Testis (tissue), 2 donors: ENCODE data around the gene SH3BP2.

Source experiments
- CTCF ChIP-seq, 3 experiments: fragments of 450-650 bp in 2 of 3; fragments of 200-600 bp in 1 of 3; sonication (generic) in 1 of 3; IDR thresholded peaks; one replicate each; pipeline ENCODE4 v1.5.1; 2016 to 2019; ENCODE audit warnings: antibody characterized with exemption in 3 of 3, mild to moderate bottlenecking in 2 of 3, moderate library complexity in 1 of 3
- POLR2A ChIP-seq: fragments of 450-650 bp; IDR thresholded peaks from one replicate; pipeline ENCODE4 v1.6.1; 2017; ENCODE audit warnings: antibody characterized with exemption, mild to moderate bottlenecking, moderate library complexity

- TF ChIP-seq POLR2A (no peak), CTCF (IDR thresholded peaks at IDR 0.05) (no peak)
Observed at GRCh38 chr4:2859514-2859913, 66.6 kb downstream of the SH3BP2 start.
